Raji (cell line): Measurements from ENCODE around the gene GGTLC2.

Source experiments
- POLR2A ChIP-seq: IDR thresholded peaks from 2 replicates; pipeline ENCODE4 v1.6.1; 2011; ENCODE audit warnings: low read depth, low read length, control low read depth; ENCODE audit not compliant: insufficient read depth

The GGTLC2 gene

DNA sequence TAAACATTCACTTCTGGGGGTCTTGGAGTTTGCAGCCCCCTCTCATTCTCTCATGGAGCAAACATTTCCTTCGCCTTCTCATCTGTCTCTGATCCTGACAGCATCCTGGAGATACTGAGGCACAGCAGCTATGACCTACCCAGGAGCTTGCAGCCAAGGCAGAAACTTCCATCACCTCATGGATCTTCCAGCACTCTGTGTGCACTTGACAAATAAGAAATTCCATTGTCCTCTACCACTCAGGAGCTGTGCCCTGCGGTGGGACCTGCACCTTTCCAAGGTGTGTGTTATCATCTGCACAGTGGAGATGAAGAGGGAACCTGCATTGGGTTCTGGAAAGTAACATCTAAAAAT lies 49.1 kb downstream of the GGTLC2 start:
- TF ChIP-seq POLR2A: no peak

DNA sequence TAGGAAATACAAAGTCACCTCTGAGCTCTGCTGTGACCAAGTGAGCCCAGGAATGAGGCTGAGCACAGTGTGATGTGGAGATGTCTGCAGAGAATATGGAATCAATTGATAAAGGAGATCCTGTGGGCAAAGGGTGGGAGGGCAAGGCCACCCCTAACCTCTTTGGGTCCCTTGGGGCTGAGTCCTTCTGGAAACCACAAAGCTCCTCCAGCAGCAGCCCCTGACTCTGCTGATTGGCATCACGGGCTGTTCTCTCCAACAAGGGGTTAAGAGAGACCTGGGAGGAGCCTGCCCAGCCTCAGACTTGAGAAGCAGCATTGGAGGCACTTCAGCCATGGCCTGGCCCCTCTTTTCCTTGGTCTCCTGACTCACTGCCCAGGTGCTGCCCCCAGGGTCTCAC lies 49.7 kb downstream of the GGTLC2 start:
- no peak for TF ChIP-seq POLR2A

DNA sequence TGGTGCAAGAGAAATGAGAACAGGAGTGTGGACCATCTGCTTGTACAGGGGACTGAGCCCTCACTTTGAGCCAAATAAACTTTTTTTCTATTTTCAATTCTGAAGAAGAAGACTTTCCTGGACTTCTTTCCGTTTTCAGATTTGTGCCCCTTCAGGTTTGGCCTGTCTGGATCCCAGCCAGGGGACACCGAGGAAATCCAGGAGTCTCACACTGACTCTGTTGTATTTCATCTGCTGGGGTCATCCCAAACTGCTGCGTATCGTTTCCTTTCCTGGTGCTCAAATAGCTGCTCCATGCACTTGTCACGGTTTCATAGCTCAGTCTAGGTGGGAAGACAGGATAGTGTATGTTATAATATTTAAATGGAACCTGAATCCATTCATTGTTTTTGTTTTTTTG lies 51.7 kb downstream of the GGTLC2 start:
- TF ChIP-seq POLR2A: no peak
